Measurements from ENCODE around the gene CDH24. TPM values are rescaled to one million over a fixed set of nuclear protein-coding genes. Genes with fewer than 3 reads are reported as not detected.

The CDH24 gene
- polyA plus RNA-seq, 3 donors: 0.13 to 0.14 TPM; not detected in 1

DNA sequence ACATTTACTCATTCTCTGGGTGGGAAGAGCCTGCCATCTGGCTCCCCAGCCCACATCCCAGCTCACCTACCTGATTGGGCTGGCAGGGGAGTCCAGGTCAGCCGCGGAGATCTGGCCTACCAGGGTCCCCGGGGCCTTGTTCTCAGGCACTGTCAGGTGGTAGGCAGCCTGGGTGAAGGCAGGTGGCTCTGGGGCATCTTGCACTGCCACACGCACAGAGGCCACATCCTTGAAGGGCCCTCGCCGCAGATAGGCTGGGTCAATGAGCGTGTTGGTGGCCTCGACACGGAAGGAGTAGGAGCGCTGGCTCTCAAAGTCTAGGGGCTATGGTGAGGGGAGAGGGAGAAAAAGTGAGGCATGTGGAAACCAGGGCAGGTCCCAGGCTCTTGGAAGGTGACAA is 3.9 kb downstream of the CDH24 start:
- Mint-ChIP-seq H3K4me3 (no peak overlapping the region), H3K27me3 (ENCODE audit: low read depth in 3 of 3) (peaks cover 8 to 16% (median 12%) of the 10 kb centered on the region in 3 donors), H3K4me1 (peaks cover 29% of the 10 kb centered on the region), H3K36me3 (peaks cover 0 to 2% of the 10 kb centered on the region in 2 donors), H3K9me3 (peaks cover 0 to 3% (median 0%) of the 10 kb centered on the region in 7 donors), H3K27ac (peak overlapping the region in 1 of 7 donors; percentile 16)
- TF ChIP-seq, protein P1, sequence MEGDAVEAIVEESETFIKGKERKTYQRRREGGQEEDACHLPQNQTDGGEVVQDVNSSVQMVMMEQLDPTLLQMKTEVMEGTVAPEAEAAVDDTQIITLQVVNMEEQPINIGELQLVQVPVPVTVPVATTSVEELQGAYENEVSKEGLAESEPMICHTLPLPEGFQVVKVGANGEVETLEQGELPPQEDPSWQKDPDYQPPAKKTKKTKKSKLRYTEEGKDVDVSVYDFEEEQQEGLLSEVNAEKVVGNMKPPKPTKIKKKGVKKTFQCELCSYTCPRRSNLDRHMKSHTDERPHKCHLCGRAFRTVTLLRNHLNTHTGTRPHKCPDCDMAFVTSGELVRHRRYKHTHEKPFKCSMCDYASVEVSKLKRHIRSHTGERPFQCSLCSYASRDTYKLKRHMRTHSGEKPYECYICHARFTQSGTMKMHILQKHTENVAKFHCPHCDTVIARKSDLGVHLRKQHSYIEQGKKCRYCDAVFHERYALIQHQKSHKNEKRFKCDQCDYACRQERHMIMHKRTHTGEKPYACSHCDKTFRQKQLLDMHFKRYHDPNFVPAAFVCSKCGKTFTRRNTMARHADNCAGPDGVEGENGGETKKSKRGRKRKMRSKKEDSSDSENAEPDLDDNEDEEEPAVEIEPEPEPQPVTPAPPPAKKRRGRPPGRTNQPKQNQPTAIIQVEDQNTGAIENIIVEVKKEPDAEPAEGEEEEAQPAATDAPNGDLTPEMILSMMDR (IDR thresholded peaks at IDR 0.05): no peak
- Histone ChIP-seq H3K79me2 (ENCODE audit: insufficient read depth, low read length) (no peaks in the 10 kb centered on the region), H3K4me2 (replicated peaks; ENCODE audit: extremely low read depth, low read length, poor library complexity, severe bottlenecking) (no peak overlapping the region), H3K4me1 (ENCODE audit: control insufficient read depth in 1 of 2, insufficient read depth in 2 of 2, low read length in 2 of 2) (peaks cover 23 to 32% of the 10 kb centered on the region in 2 donors), H4K20me1 (ENCODE audit: insufficient read depth, low read length) (peaks cover 5% of the 10 kb centered on the region), H3K9ac (ENCODE audit: insufficient read depth, low read length, poor library complexity, severe bottlenecking) (no peak overlapping the region), H2AFZ (ENCODE audit: insufficient read depth, low read depth, low read length, poor library complexity, severe bottlenecking) (no peak overlapping the region), H3K27me3 (ENCODE audit: control insufficient read depth in 2 of 2, insufficient read depth in 2 of 2, low read length in 2 of 2) (peaks cover 4 to 10% of the 10 kb centered on the region in 2 donors), H3K9me3 (replicated peaks in 1 of 2; ENCODE audit: control insufficient read depth in 1 of 2, insufficient read depth in 1 of 2, low read length in 2 of 2) (no peaks in the 10 kb centered on the region), H3K36me3 (replicated peaks in 1 of 2; ENCODE audit: control insufficient read depth in 1 of 2, insufficient read depth in 2 of 2, low read length in 2 of 2) (no peaks in the 10 kb centered on the region), H3K4me3 (replicated peaks in 1 of 3; ENCODE audit: low read depth in 2 of 3, low read length in 3 of 3) (no peak overlapping the region), H3K27ac (ENCODE audit: low read depth in 1 of 2, low read length in 2 of 2) (no peak overlapping the region)
- intact Hi-C loops (cut with micrococcal nuclease): no loop called here
- WGBS (ENCODE audit: insufficient coverage): 99% methylated on average over 7 of the region's 10 CpGs
- DNase-seq: no peak

- WGBS (ENCODE audit: insufficient coverage): 100% methylated on average over 1 of the region's 3 CpGs
- H3K9me3 Mint-ChIP-seq: peaks cover 0 to 3% (median 0%) of the 10 kb centered on the region in 7 donors
- peaks cover 10 to 14% (median 12%) of the 10 kb centered on the region in 3 donors for H3K27me3 Mint-ChIP-seq (ENCODE audit: low read depth in 3 of 3)
- intact Hi-C loops (cut with micrococcal nuclease): no loop called here
- H3K36me3 ChIP-seq (replicated peaks in 1 of 2; ENCODE audit: control insufficient read depth in 1 of 2, insufficient read depth in 2 of 2, low read length in 2 of 2): no peaks in the 10 kb centered on the region
- no peak overlapping the region for H3K4me3 Mint-ChIP-seq
- peaks cover 4 to 10% of the 10 kb centered on the region in 2 donors for H3K27me3 ChIP-seq (ENCODE audit: control insufficient read depth in 2 of 2, insufficient read depth in 2 of 2, low read length in 2 of 2)
- peaks cover 15 to 25% of the 10 kb centered on the region in 2 donors for H3K4me1 ChIP-seq (ENCODE audit: control insufficient read depth in 1 of 2, insufficient read depth in 2 of 2, low read length in 2 of 2)
- no peak overlapping the region for H3K4me3 ChIP-seq (replicated peaks in 1 of 3; ENCODE audit: low read depth in 2 of 3, low read length in 3 of 3)
- no peak overlapping the region for H2AFZ ChIP-seq (ENCODE audit: insufficient read depth, low read depth, low read length, poor library complexity, severe bottlenecking)
- H3K9ac ChIP-seq (ENCODE audit: insufficient read depth, low read length, poor library complexity, severe bottlenecking): no peak overlapping the region
- H4K20me1 ChIP-seq (ENCODE audit: insufficient read depth, low read length): no peaks in the 10 kb centered on the region
- no peak overlapping the region for H3K27ac Mint-ChIP-seq
- H3K36me3 Mint-ChIP-seq: peaks cover 0 to 2% of the 10 kb centered on the region in 2 donors
- no peak for DNase-seq
- H3K4me1 Mint-ChIP-seq: peaks cover 23% of the 10 kb centered on the region
- no peaks in the 10 kb centered on the region for H3K79me2 ChIP-seq (ENCODE audit: insufficient read depth, low read length)
- no peak overlapping the region for H3K4me2 ChIP-seq (replicated peaks; ENCODE audit: extremely low read depth, low read length, poor library complexity, severe bottlenecking)
- TF ChIP-seq, protein P1 (IDR thresholded peaks at IDR 0.05): no peak
- H3K27ac ChIP-seq (ENCODE audit: low read depth in 1 of 2, low read length in 2 of 2): no peak overlapping the region
- no peaks in the 10 kb centered on the region for H3K9me3 ChIP-seq (replicated peaks in 1 of 2; ENCODE audit: control insufficient read depth in 1 of 2, insufficient read depth in 1 of 2, low read length in 2 of 2)
Observed at GRCh38 chr14:23052671-23053070, 4.6 kb downstream of the CDH24 start.

Measured in CD14-positive monocyte (primary cell).